ENCODE results near the gene GGTA1. TPM values are rescaled to one million over a fixed set of nuclear protein-coding genes. Genes with fewer than 3 reads are reported as not detected.

Gene GGTA1
- total RNA-seq, 1 experiment from 2014 or later: not detected

DNA sequence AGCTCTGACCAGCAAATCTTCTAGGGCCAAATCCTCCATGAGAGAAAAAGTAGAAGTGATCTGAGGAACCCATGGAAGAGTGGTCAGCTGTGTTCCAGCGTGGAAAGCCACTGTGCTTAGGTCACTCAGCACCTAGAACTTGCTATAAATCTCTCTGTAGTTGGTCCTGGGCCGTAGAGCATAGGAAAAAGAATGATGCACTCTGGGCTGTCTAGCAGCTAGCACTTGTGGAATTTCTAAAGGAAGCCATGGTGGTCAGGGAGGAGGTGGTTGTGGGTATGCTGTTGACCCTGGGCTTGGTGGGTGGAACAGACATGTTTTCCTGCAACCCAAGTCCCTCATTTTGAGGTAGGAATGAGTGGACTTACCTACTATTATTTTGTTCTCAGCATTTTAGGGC lies 48.1 kb downstream of the GGTA1 start:
- Histone ChIP-seq H3K27me3 (ENCODE audit: insufficient read depth, low read length) (no peaks in the 10 kb centered on the region), H3K4me1 (ENCODE audit: insufficient read depth, low read length) (no peaks in the 10 kb centered on the region), H3K23me2 (ENCODE audit: insufficient read length, low read depth, low read length, poor library complexity, severe bottlenecking) (no peaks in the 10 kb centered on the region), H3K4me2 (ENCODE audit: insufficient read depth, insufficient read length, low read length) (no peak overlapping the region), H3K23ac (ENCODE audit: insufficient read length, low read depth, low read length) (no peak overlapping the region), H3T11ph (ENCODE audit: low read length) (no peak overlapping the region), H2BK15ac (ENCODE audit: low read depth, low read length) (no peak overlapping the region), H3K27ac (ENCODE audit: insufficient read length, low read depth, low read length) (no peak overlapping the region), H3K9me3 (ENCODE audit: control insufficient read depth, low read depth, low read length) (no peaks in the 10 kb centered on the region), H2BK20ac (ENCODE audit: low read depth, low read length, poor library complexity, severe bottlenecking) (no peak overlapping the region), H4K5ac (ENCODE audit: insufficient read length, low read depth, low read length) (no peak overlapping the region), H3K56ac (ENCODE audit: insufficient read length, low read depth, low read length) (no peak overlapping the region), H3K18ac (ENCODE audit: insufficient read length, low read depth, low read length) (no peak overlapping the region), H2AK5ac (ENCODE audit: insufficient read length, low read length) (no peak overlapping the region), H4K8ac (replicated peaks; ENCODE audit: insufficient read length, low read depth, low read length) (no peak overlapping the region), H3K79me2 (ENCODE audit: insufficient read depth, low read length) (no peaks in the 10 kb centered on the region), H4K20me1 (ENCODE audit: control insufficient read depth, insufficient read depth, insufficient read length) (no peaks in the 10 kb centered on the region), H2AFZ (ENCODE audit: low read length) (no peak overlapping the region), H4K91ac (ENCODE audit: insufficient read length, low read depth, low read length) (no peak overlapping the region), H2BK12ac (ENCODE audit: insufficient read length, low read depth, low read length) (no peak overlapping the region), H3K4ac (ENCODE audit: low read depth, low read length) (no peak overlapping the region), H3K9ac (ENCODE audit: extremely low read depth, insufficient read length, low read length) (no peak overlapping the region), H3K79me1 (ENCODE audit: insufficient read depth, low read depth, low read length, poor library complexity, severe bottlenecking) (no peaks in the 10 kb centered on the region), H3K14ac (ENCODE audit: insufficient read depth, low read length) (no peak overlapping the region), H2BK5ac (ENCODE audit: insufficient read length, low read length) (no peak overlapping the region), H2BK120ac (ENCODE audit: low read depth, low read length, poor library complexity, severe bottlenecking) (no peak overlapping the region)
- TF ChIP-seq CTCF (conservative IDR thresholded peaks at IDR 0.05): no peak
- Mint-ChIP-seq H3K27ac (no peak overlapping the region), H3K4me1 (peaks cover 12 to 13% of the 10 kb centered on the region in 2 experiments), H3K4me3 (no peak overlapping the region), H3K27me3 (ENCODE audit: low read depth) (peaks cover 14% of the 10 kb centered on the region), H3K36me3 (ENCODE audit: insufficient read depth in 1 of 3, low read depth in 3 of 3) (no peaks in the 10 kb centered on the region), H3K9me3 (no peaks in the 10 kb centered on the region)
- no CpG with 5 or more reads among the region's 2 CpGs for WGBS (ENCODE audit: extremely low coverage, insufficient read length, low lambda C conversion rate)
- DNase-seq: no peak

Data from H9 (cell line).